Esophagus squamous epithelium (tissue), 5 donors: ENCODE results near the gene TSHB. TPM values are rescaled to one million over a fixed set of nuclear protein-coding genes. Genes with fewer than 3 reads are reported as not detected.
"Not testable (repeated sequence)": the region's sequence is repeated elsewhere in the genome, so short reads cannot be mapped to it uniquely, and the experiment has no call there.

Experiments used
- DNase-seq: peaks from one replicate; lab custom pipeline; 2025; lab: John Stamatoyannopoulos, UW
- H3K27ac ChIP-seq, 4 donors: fragments of 200-600 bp; sonication (generic); one replicate each; pipeline ENCODE4 v1.5.1; 2016 to 2019; ENCODE audit warnings: mild to moderate bottlenecking in 1 of 4
- H3K27me3 ChIP-seq, 4 donors: fragments of 200-600 bp; sonication (generic); 1 replicate in 3 of 4; 2 replicates in 1 of 4; pipeline versions ENCODE4 v1.5.1 to v1.6.0; 2017 to 2021; ENCODE audit warnings: antibody characterized with exemption in 1 of 4
- H3K36me3 ChIP-seq, 3 donors: fragments of 200-600 bp; sonication (generic); one replicate each; pipeline ENCODE4 v1.5.1; 2016 to 2019
- H3K4me1 ChIP-seq, 3 donors: fragments of 200-600 bp; sonication (generic); one replicate each; pipeline ENCODE4 v1.5.1; 2017 to 2019
- H3K4me3 ChIP-seq, 4 donors: fragments of 200-600 bp; sonication (generic); 1 replicate in 3 of 4; 2 replicates in 1 of 4; pipeline ENCODE4 v1.5.1; 2016 to 2019; ENCODE audit warnings: mild to moderate bottlenecking in 2 of 4, moderate library complexity in 1 of 4
- H3K9me3 ChIP-seq, 3 donors: fragments of 200-600 bp; sonication (generic); one replicate each; pipeline ENCODE4 v1.5.1; 2016 to 2019
- CTCF ChIP-seq, 6 experiments: fragments of 450-650 bp in 4 of 6; fragments of 200-600 bp in 2 of 6; sonication (generic) in 2 of 6; IDR thresholded peaks; one replicate each; pipeline ENCODE4 v1.5.1; 2016 to 2019; ENCODE audit warnings: antibody characterized with exemption in 6 of 6, mild to moderate bottlenecking in 4 of 6, moderate library complexity in 4 of 6
- POLR2A ChIP-seq, 4 donors: fragments of 450-650 bp; IDR thresholded peaks; one replicate each; pipeline ENCODE4 v1.6.1; 2017; ENCODE audit warnings: antibody characterized with exemption in 4 of 4, mild to moderate bottlenecking in 4 of 4, moderate library complexity in 3 of 4
- WGBS, 2 donors: methylation state at CpG; one replicate each; pipeline ENCODE4 v1.1.5; 2018; 5-methylcytosine and 5-hydroxymethylcytosine counted together
- intact Hi-C: fragments of 100-400 bp; cut with DNase I; formaldehyde crosslinking; loops from one replicate; pipeline ENCODE4 v1.15.0; 2022
- total RNA-seq, 4 donors: library from RNA; depleted of rRNA; stranded (reverse); fragments of >200 nt; gene quantifications; one replicate each; pipeline ENCODE4 v1.1.0, GENCODE V29; 2016
- donor health status: DM: yes; HTN: yes; CAD: no.

Gene TSHB
- total RNA-seq, 4 donors from 2014 or later, result not detected

DNA sequence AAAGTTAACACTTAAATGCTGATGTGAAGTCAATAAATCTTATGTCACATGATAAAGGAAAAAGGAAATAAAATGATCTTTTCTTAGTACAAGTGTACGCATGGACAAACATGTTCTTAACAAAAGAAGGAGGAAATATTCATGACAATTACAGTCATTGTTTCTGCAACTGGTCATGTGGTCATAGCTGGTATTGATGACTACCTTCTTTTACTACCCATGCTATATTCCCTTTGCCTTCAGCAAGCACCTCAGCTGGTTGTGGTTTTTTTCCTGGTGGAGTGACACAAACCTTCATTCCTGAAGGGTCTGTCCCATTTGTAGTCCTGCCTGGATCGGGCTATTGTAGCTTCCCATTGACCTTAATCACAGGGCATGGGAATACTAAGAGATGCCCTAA is 23.4 kb upstream of the TSHB start:
- Histone ChIP-seq H3K4me1 (no peaks in the 10 kb centered on the region), H3K9me3 (no peaks in the 10 kb centered on the region), H3K27me3 (peaks cover 0 to 7% (median 0%) of the 10 kb centered on the region in 4 donors), H3K27ac (no peak overlapping the region), H3K4me3 (no peak overlapping the region), H3K36me3 (no peaks in the 10 kb centered on the region)
- intact Hi-C loops, result no loop called here
- no peak for DNase-seq
- TF ChIP-seq POLR2A (IDR thresholded peaks at IDR 0.05) (no peak), CTCF (IDR thresholded peaks at IDR 0.05) (no peak)
- 67 to 80% methylated on average over 2 of the region's 2 CpGs for WGBS, 2 donors

GRCh38 chr1:115012006-115012405 is 17.6 kb upstream of the TSHB start:
- H3K4me1 ChIP-seq, result no peaks in the 10 kb centered on the region
- intact Hi-C loops, result no loop called here
- no peaks in the 10 kb centered on the region for H3K27me3 ChIP-seq
- DNase-seq, result no peak
- no peaks in the 10 kb centered on the region for H3K9me3 ChIP-seq
- H3K36me3 ChIP-seq, result no peaks in the 10 kb centered on the region
- no peak for TF ChIP-seq POLR2A (IDR thresholded peaks at IDR 0.05)
- TF ChIP-seq CTCF (IDR thresholded peaks at IDR 0.05), result no peak
- no peak overlapping the region for H3K27ac ChIP-seq
- H3K4me3 ChIP-seq, result no peak overlapping the region
- WGBS, 2 donors, result 84 to 89% methylated on average over 1 of the region's 1 CpG

- Histone ChIP-seq H3K27me3 (no peaks in the 10 kb centered on the region), H3K27ac (no peak overlapping the region), H3K9me3 (no peaks in the 10 kb centered on the region), H3K4me3 (no peak overlapping the region), H3K36me3 (no peaks in the 10 kb centered on the region), H3K4me1 (no peaks in the 10 kb centered on the region)
- intact Hi-C loops, result no loop called here
- 67 to 70% methylated on average over 1 of the region's 1 CpG for WGBS, 2 donors
- no peak for TF ChIP-seq CTCF (IDR thresholded peaks at IDR 0.05)
- TF ChIP-seq POLR2A (IDR thresholded peaks at IDR 0.05), result no peak
- no peak for DNase-seq
Observed at GRCh38 chr1:115012434-115012833, 17.2 kb upstream of the TSHB start.

DNA sequence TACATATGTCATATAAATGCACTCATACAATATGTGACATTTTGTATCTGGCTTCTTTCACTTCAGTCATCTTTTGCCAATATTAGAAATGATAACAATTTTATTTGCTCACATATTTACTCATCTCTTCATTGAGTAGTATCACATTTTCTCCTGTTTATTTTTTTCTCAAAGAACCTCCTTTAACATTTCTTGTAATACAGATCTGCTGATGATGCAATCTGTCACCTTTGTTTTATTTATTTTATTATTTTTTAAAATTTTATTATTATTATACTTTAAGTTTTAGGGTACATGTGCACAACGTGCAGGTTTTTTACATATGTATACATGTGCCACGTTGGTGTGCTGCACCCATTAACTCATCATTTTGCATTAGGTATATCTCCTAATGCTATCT is 15.8 kb upstream of the TSHB start:
- intact Hi-C loops, result no loop called here
- no peak overlapping the region for H3K4me3 ChIP-seq
- no peaks in the 10 kb centered on the region for H3K27me3 ChIP-seq
- DNase-seq, result no peak
- H3K27ac ChIP-seq, result no peak overlapping the region
- H3K36me3 ChIP-seq, result no peaks in the 10 kb centered on the region
- no peaks in the 10 kb centered on the region for H3K4me1 ChIP-seq
- TF ChIP-seq POLR2A (IDR thresholded peaks at IDR 0.05) (no peak), CTCF (IDR thresholded peaks at IDR 0.05) (no peak)
- WGBS, 2 donors, result 88 to 93% methylated on average over 2 of the region's 2 CpGs
- H3K9me3 ChIP-seq, result no peaks in the 10 kb centered on the region

GRCh38 chr1:115019549-115019948 is 10.1 kb upstream of the TSHB start:
- H3K9me3 ChIP-seq, H3K27me3 ChIP-seq, H3K27ac ChIP-seq, H3K36me3 ChIP-seq, DNase-seq, intact Hi-C loops, H3K4me3 ChIP-seq, H3K4me1 ChIP-seq: not testable (repeated sequence)
- WGBS, 2 donors, result 82% methylated on average over 2 to 9 of the region's 9 CpGs

DNA sequence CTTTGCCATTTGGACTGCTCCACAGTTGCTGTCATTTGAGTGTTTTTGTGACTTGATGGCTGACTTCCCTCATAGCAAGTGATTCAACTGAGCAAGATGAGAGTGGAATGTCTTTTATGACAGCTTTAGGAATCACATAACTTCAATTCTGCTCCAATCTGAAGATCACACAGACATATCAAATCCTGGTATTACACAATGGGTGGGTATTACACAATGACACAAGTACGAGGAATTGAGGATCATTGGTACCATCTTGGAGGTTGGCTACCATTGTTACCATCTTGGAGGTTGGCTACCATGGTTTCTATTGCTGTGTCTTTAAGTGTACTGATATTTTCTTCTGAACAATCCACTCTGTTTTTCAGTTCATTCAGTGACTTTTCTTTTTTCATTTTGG is 8.5 kb upstream of the TSHB start:
- TF ChIP-seq POLR2A (IDR thresholded peaks at IDR 0.05), result no peak
- TF ChIP-seq CTCF (IDR thresholded peaks at IDR 0.05), result no peak
- DNase-seq, result no peak
- no peaks in the 10 kb centered on the region for H3K4me1 ChIP-seq
- no peaks in the 10 kb centered on the region for H3K36me3 ChIP-seq
- peaks cover 0 to 8% (median 0%) of the 10 kb centered on the region in 4 donors for H3K27me3 ChIP-seq
- H3K4me3 ChIP-seq, result no peak overlapping the region
- WGBS, 2 donors, result 39 to 53% methylated on average over 1 of the region's 1 CpG
- no peak overlapping the region for H3K27ac ChIP-seq
- H3K9me3 ChIP-seq, result peaks cover 0 to 5% (median 0%) of the 10 kb centered on the region in 3 donors
- intact Hi-C loops, result no loop called here
